NCI-H2196 treated with DMSO at 0.1 percent for 48 hours (cell line): ENCODE data around the gene PLA2G2A.

Source experiments
- DNase-seq: peaks from one replicate; lab custom pipeline; 2025; ENCODE audit not compliant: unreplicated experiment; lab: John Stamatoyannopoulos, UW

The PLA2G2A gene

DNA sequence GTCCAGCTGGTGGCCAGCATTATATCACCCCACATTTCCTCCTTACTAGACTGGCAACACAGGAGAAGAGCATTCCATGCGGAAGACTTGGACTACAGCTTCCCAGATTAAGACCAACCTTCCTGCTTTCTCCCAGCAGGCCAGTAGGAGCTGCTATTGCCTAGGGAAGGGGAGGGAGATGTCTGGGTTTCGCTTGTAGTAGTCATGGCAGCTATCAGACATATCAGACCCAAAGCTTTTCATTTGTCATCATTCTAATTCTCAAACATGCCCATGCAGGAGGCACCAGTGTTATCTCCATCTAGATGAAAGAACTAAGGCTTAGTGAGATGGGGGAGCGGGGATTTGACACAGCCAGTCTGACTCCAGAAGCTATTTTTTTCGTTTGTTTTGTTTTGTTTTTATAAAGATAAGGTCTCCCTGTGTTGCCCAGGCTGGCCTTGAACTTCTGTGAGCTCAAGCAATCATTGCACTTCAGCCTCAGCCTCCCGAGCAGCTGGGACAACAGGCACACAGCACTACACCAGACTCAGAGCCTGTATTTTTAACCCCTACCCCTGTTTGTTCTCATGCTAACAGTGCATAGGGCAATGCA is 4.5 kb downstream of the PLA2G2A start:
- DNase-seq: peak; percentile 66

DNA sequence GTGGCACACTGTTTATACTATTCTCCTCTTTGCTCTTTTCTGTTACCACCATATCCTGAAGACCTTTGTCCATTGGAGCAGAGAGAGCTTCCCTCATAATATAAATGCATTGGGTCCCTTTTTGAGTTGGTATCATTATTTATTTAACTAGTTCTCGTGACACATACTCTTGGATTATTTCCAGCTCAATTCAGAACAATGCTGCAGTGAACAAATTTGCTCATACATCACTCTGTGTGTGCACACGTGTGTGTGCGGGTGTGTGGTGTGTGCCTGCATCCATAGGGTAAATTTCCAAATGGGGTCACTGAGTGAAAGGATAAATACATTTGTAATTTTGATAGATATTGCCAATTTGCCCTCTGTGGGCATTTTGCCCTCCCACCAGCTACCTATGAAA is 5.8 kb downstream of the PLA2G2A start:
- no peak for DNase-seq

DNA sequence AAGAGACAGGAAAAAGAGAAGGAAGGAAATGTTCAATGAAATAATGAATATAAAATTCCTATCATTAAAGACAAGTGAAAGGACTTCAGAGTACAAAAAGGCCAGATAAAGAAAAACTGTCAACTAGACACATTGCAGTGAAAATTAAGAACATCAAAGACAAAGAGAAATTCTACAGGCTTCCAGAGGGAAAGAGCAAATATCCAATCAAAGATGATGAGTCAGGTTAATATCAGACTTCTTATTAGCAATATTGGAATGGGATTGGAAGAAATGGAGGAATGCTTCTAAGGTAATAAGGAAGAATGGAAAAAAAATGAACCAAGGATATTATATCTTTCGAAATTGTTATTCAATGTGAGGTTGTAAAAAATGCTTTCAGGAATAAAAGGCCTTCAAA is 7.8 kb downstream of the PLA2G2A start:
- no peak for DNase-seq

DNA sequence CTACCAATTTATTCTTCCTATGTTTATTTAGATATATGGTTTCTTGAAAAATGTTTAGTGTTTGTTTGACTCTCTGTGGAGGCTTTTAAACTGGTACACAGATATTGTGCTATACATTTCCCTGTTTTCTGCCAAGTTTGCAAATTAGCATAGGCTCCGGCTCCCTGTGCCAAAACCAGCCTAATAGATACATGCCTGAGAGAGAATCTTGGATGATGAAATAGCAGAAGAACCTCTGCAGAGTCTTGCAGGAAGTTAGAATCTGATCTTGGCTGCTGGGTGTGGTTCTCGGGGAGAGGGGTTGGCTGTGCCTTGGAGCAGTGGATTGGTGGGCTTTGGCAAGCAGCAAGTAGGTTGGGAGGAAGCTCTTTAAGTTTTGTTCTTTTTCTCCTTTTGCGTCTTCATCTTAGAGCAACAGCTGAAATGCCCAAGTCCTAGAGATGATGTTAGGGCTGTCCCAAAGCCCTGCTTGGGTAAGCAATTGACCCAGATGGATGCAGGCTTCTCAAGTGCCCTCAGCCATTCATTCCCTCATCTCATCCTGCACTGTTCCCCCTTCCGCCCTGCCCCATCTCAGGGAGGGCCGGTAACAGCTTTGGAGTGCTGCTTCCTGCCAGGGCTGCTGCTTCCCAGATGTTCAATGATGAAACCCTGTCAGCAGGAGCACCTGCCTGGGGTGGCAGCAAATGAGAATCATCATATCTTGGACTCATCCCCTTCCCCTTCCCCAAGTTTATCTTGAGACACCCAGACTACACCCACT is 9.3 kb downstream of the PLA2G2A start:
- no peak for DNase-seq

DNA sequence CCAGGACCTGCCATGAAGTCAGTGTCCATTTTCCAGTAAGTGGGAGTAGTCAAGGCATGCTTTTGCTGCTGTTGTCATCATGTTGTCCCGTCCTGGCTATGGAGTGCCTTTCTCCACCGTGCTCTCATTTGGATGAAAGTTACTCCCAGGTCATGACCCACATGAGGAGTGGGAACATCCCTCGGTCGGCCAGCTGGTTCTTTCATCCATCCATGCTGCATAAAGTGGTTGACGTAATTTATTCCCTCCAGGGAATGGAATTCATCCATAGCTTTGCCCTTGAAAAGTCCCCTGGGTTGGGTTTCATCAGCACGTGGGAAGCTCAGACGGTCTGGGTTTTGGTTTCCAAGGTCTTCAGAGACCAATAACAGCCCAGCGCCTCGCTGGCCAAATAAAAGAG is 11.6 kb downstream of the PLA2G2A start:
- DNase-seq: no peak

DNA sequence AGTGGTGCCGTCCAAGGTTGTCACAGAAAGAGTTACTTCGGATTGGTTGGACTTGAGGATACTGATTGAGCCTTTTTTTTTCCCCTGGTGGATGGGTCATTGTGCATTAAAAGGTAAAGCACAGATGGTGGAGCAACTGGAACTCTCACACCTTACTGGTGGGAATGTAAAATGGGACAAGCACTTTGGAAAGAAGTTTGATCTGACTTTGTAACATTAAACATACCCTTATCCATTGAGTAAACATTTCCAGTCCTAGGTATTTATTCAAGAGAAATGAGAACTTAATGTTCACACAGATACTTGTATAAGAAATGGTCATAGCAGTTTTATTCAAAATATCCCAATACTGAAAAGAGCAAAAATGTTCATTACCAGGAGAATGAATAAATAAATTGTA is 14.9 kb downstream of the PLA2G2A start:
- no peak for DNase-seq

DNA sequence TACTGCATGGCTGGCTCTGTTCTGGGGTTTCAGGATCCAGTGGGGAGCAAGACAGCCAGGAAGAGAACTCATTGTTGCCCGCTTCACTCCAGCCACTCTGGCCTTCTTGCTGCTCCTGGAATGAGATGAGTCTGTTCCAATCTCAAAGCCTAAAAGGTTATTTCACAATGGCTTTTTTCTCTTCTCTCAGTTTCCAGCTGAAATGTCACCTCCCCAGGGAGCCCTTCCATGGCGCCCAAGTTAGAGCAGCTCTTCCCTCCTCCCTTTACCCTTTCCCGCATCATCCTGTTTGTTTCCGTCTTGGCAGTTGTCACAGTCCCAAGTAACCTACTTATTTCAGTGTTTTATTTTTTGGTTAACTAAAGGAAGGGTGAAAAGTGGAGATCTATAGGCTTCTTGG is 15.8 kb downstream of the PLA2G2A start:
- DNase-seq: no peak

DNA sequence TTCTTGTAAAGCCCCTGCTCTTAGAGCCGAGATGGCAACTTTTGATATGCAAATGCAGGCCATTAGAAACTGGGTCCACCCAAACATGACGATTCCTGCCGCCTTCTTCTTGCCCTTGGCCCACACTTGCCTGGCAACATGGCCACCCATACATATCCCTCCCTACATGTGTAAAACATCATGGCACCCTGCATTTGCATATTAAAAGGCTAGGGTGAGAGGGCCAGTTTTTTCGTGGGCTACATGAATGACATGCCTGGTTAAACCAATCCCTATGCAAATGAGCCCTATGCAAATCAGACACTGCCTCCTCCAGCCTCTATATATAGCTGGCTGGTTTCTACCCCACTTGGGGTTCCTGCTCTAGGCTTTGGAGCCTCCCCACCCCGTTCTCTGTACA is 18.8 kb downstream of the PLA2G2A start:
- no peak for DNase-seq

DNA sequence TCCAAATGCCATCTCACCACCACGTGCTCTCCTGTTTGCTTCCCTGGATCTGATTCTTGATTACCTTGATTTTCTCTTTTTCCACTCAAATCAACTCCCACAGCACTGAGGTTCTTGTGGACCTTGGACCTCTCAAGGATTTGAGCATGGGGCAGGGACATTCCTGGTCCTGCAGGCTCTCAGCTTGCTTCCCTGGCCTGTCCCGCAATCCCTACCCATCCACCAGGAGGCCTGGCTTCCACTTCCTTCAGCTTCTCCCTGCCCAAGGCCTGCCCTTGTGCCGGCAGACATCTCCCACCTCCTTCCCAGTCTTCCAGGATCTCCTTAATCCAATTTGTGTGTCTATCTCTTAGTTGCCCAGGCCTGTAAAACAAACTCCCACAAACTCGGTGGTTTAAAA is 21.6 kb downstream of the PLA2G2A start:
- no peak for DNase-seq

DNA sequence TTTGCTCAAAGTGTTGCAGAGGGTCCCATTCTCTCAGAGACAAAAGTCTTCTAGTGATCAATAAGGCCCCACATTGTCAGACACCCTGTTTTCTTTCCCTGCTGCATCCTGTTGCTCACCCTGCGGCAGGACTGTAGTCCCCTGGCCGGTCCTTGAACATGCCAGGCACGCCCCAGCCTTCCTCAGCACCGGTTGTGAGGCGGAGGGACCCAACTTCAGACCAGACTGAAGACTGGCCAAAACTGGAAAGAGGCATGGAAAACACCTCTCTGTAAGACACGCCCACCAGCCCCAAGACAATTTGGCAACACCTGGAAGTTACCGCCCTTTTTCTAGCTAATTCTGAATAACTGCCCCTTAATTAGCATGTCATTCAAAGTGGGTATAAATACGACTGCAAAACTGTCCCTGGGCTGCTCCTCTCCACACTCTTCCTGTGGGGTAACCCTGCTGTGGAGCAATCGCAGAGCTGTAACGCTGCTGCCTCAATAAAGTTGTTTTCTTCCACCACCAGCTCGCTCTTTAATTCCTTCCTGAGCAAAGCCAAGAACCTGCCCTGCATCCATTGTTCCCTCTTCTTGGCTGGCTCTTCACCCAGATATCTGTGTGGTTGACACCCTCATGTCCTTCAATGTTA is 23.8 kb downstream of the PLA2G2A start:
- DNase-seq: no peak

DNA sequence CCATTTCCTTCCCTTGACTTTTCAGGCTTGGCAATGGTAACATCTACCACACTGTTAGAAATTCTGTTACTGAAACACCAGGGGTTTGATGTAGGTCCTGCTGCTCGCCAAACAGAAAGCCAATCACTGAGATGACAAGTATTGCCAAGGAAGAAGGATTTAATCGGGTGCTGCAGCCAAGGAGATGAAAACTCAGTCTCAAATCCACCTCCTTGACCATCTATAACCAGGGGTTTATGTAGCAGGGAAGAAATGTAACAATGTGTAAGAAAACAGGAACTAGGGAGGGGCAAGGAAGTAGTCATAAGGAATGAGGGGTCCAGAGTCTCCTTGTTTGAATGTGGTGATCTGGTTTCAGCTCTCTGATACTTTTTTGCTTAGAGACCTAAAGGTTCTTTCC is 25.4 kb downstream of the PLA2G2A start:
- DNase-seq: no peak

DNA sequence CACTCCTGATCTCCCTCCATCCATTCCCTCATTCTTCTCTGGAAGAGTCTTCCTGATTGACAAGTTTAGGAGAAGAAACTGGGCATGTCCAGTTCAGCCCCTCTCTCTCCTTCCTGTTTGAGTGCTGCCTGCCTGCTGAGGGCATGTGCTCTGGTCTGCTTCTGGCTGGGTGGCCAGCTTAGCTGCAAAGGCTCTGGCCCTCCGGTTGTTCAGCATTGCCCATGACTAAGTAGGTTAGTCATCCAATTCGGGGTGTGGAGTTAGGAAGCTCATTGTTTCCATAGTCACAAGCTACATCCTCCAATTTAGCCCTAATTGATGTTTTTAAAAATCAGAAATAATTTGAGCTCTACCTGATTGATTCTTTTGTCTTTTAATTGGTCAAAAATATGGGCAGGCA is 30.4 kb downstream of the PLA2G2A start:
- no peak for DNase-seq

DNA sequence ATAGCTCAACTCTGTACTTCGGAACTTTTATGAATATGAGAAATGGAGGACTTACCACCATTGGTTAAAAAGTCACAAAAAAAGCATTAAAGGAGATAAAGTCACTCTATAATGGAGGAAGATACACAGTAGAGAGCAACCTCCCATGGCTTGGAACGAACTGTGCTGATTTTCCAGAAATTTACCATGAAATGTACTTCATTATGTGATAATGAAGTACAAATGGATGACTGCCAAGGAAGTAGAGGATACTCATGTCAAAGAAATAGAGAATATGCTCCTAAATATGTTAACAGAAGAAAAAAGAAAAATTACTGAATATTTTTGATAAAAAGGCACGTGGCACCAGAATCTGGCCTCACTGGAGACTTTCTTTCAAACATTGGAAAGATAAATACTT is 32.4 kb downstream of the PLA2G2A start:
- no peak for DNase-seq

DNA sequence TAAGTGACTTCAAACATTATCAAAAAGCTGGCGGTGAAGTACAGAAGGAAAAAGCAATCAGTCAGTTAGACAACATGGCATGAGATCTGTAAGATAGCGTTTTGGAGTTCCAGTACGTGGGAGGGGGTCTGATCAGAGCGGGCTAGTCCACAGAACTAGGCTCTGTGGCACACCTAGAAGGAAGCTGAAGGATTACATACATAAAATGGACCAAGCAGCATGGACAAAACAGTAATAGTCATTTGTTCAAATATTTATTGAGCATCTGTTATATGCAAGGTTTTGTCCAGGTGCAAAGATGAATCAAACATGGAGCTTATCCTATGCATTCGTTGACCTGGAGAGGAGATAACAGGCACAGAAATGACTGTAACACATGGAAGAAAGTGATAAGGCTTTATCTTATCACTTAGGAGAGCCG is 33.1 kb downstream of the PLA2G2A start:
- no peak for DNase-seq

DNA sequence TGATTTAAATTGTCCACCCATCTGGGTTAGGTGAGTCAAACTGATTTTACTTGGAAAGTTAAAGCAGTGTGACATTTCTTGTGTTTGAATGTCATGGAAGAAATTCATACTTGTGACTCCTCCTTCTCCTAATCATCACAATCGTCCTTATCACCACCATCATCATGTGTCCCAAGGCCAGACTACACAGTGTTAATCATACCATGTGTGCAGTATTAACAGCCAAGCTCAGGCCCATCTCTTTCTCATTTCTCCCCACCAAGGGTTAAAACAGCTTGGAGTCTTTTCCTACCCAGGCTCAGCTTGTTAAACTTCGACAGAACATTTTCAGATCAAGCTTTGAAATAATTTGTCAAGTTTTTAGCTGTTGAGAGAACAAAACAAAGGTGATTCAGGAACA is 33.5 kb downstream of the PLA2G2A start:
- no peak for DNase-seq

DNA sequence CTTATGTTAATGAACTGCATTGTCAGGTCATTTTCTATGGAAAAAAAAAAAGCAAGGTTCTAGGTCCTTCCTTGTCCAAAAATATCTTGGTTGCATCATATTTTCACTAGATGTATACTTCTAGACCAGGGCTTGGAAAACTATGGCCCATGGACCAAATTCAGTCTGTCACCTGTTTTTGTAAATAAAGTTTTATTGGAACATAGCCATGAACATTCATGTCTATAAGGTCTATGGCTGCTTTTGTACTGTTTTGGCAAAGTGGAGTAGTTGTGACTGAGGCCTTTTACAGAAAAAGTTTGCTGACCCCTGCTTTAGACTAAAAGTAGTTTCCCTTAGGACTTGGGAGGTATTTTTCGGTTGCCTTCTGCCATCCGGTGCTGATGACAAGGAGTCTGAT is 36.8 kb downstream of the PLA2G2A start:
- no peak for DNase-seq

DNA sequence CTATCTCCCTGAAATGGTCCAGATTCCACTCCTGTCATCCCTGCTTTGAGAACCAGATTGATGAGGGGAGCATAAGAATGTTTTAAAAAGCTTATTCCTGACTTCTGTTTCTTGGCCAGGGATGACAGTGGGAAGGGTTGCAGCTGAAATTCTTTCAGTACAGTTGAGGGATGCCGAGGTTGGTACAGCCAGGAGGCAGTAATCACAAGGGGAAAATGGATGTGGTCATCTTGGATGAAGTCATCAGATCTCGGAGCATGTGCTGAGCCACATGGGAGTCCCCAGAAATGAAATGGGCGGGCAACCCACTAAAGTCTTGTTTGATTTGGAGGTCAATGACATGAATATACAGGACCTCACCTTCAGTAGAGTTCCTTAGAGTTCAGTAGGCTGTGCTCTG is 37.3 kb downstream of the PLA2G2A start:
- no peak for DNase-seq

DNA sequence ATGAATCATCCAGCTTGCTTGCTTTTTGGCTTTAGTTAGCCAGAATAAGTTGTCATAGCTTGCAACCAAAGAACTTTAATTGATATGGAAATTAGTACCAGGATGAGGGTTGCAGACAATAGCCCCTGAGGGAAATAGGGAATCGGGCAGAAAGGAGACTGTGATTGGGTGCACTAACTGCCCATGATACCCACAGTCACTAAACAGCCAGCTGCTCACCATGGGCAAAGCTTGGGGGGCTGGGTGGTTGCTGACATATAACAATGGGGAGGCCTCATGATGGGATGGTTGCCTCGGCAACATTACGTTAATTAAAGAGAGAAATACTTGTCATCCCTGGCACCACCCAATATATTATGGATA is 38.2 kb downstream of the PLA2G2A start:
- DNase-seq: no peak

DNA sequence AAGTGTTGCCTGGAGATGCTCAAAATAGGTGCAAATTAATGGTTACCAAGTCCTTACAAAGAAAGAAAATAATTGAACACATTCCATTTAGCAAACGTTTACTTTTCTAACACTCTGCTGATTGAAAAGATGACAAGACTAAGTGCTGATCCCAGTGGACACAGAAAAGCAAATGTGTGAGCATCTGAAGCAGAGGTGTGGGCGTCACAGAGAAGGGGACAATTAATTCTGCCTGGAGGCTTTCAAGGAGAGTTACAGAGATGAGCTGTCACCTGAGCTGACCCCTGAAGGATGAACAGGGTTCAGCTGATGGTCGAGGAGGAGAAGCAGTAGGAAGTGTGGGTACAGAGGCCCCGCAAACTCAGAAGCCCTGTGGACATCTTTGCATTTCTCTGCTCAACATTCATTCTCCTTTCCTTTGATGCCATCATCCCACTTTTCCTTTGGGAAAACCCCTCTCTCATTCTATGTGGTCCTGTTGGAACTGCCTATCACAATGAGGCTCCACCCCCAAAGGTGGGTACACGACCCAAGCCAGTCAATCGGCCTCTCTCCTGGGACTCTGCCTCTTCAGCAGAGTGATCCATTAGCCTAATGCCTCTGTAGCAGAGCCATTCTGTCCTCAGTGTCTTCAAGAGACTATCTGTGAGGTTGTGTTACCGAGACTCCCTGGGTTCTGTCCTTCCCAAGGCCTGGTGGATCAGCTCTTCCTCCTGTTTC is 38.8 kb downstream of the PLA2G2A start:
- DNase-seq: no peak

DNA sequence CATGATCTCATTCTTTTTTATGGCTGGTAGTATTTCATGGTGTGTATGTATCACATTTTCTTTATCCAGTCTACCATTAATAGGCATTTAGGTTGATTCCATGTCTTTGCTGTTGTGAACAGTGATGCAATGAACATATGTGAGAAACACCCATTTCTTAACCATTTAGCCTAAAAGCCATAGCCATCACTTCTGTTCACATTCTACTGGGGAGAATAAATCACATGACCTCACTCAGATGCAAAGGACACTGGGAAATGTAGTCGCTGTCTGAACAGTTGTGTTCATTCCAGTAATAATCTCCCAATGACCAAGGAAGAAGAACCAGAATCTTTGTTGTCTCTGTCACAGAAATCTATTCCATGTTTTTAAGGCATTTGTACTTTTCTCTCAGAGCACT is 40.9 kb downstream of the PLA2G2A start:
- DNase-seq: no peak

DNA sequence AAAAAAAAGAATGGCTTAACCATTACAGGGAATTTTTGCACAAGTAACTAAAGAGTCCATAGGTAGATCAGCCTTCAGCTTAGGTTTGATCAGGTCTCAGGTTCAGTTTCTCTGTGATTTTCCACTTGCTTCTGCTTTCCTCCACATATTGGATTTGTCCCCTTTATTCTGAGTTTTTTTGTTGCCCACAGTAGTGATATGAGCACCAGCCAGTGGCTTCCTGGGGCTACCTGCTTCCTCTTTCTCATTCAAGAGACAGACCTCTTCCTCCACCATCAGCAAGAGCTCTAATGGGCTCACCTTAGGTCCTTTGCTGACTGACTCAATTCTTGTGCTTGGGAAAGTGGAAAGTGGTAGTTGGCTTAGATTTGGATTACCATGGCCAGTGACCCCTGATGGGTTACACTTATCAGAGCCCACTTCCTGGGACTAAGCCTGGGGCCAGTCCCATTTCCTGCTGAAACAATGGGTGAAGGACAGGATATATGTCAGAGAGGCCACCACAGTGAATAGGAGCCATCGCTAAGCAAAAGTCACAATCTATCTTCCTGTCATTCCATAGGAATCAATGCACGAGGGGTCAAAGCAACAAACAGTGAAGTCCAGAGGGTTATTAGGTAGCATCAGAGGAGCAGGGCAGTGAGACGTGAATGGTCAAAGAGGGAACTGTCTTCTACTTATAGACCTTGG is 43.2 kb downstream of the PLA2G2A start:
- no peak for DNase-seq
